WTC11 (cell line): ENCODE measurements around the gene LZTR1.

ENCODE experiments used
- CTCF ChIP-seq: fragments of 200-600 bp; IDR thresholded peaks from 2 replicates; pipeline ENCODE4 v1.8.0; 2022; ENCODE audit warnings: antibody characterized with exemption
- ZNF138 ChIP-seq: sonication (generic); formaldehyde crosslinking; conservative IDR thresholded peaks from 2 replicates; pipeline ENCODE4 v1.8.1; 2022; ENCODE audit warnings: mild to moderate bottlenecking, moderate library complexity, missing genetic modification reagents

GRCh38 chr22:20962491-20962945 lies 19.6 kb upstream of the LZTR1 start:
- TF ChIP-seq ZNF138 (CRISPR knock-in tag), result no peak
- no peak for TF ChIP-seq CTCF
